ENCODE results near the gene JSRP1. TPM values are rescaled to one million over a fixed set of nuclear protein-coding genes. Genes with fewer than 3 reads are reported as not detected.

Gene JSRP1
- total and polyA plus RNA-seq, 7 donors, result 0.36 to 1.6 (median 1.0) TPM; not detected in 4

- WGBS, 2 donors, result 86 to 88% methylated on average over 5 of the region's 5 CpGs
- no peak for DNase-seq
- intact Hi-C loops (cut with DNase I), result no loop called here
These were observed 3.1 kb upstream of the JSRP1 start for GRCh38 chr19:2259336-2259735.

GRCh38 chr19:2255112-2255845 lies 938 bp downstream of the JSRP1 start:
- Histone ChIP-seq H3K4me3 (no peak overlapping the region), H3K36me3 (no peaks in the 10 kb centered on the region), H3K9me3 (no peaks in the 10 kb centered on the region), H3K27me3 (peaks cover 37 to 41% (median 40%) of the 10 kb centered on the region in 3 donors), H3K4me1 (peaks cover 0 to 37% (median 35%) of the 10 kb centered on the region in 4 donors), H3K27ac (no peak overlapping the region)
- no peak for DNase-seq
- TF ChIP-seq POLR2AphosphoS5 (IDR thresholded peaks at IDR 0.05) (no peak), CTCF (IDR thresholded peaks at IDR 0.05) (no peak), POLR2A (IDR thresholded peaks at IDR 0.05) (no peak), EP300 (IDR thresholded peaks at IDR 0.05) (no peak)
- 91 to 93% methylated on average over 16 of the region's 16 CpGs for WGBS, 2 donors
- intact Hi-C loops (cut with DNase I), result no loop called here

More at GRCh38 chr19:2259336-2259735, 3.1 kb upstream of the JSRP1 start:
- H3K9me3 ChIP-seq, result no peaks in the 10 kb centered on the region
- H3K4me1 ChIP-seq, result no peaks in the 10 kb centered on the region
- TF ChIP-seq POLR2A (IDR thresholded peaks at IDR 0.05) (no peak), POLR2AphosphoS5 (IDR thresholded peaks at IDR 0.05) (no peak), CTCF (IDR thresholded peaks at IDR 0.05) (no peak)
- no peak overlapping the region for H3K4me3 ChIP-seq
- H3K27ac ChIP-seq, result no peak overlapping the region
- peaks cover 0 to under 1% (median 0%) of the 10 kb centered on the region in 3 donors for H3K27me3 ChIP-seq
- no peaks in the 10 kb centered on the region for H3K36me3 ChIP-seq

GRCh38 chr19:2254064-2254872 lies 1.9 kb downstream of the JSRP1 start:
- H3K4me3 ChIP-seq, result no peak overlapping the region
- no peak for DNase-seq
- 61 to 75% methylated on average over 20 of the region's 20 CpGs for WGBS, 2 donors
- TF ChIP-seq POLR2AphosphoS5 (IDR thresholded peaks at IDR 0.05), result no peak
- no peak for TF ChIP-seq CTCF (IDR thresholded peaks at IDR 0.05)
- no peak for TF ChIP-seq EP300 (IDR thresholded peaks at IDR 0.05)
- no peak for TF ChIP-seq POLR2A (IDR thresholded peaks at IDR 0.05)
- H3K27ac ChIP-seq, result no peak overlapping the region
- peaks cover 0 to 1% (median 0%) of the 10 kb centered on the region in 4 donors for H3K36me3 ChIP-seq
- intact Hi-C loops (cut with DNase I), result no loop called here
- H3K9me3 ChIP-seq, result no peaks in the 10 kb centered on the region
- H3K4me1 ChIP-seq, result peaks cover 0 to 42% (median 37%) of the 10 kb centered on the region in 4 donors
- peaks cover 47 to 51% (median 48%) of the 10 kb centered on the region in 3 donors for H3K27me3 ChIP-seq

GRCh38 chr19:2253106-2254063 lies 2.8 kb downstream of the JSRP1 start:
- no peaks in the 10 kb centered on the region for H3K9me3 ChIP-seq
- H3K27me3 ChIP-seq, result peaks cover 47 to 54% (median 48%) of the 10 kb centered on the region in 3 donors
- no peak for TF ChIP-seq POLR2AphosphoS5 (IDR thresholded peaks at IDR 0.05)
- no peak for TF ChIP-seq EP300 (IDR thresholded peaks at IDR 0.05)
- TF ChIP-seq POLR2A (IDR thresholded peaks at IDR 0.05), result no peak
- no peak for TF ChIP-seq CTCF (IDR thresholded peaks at IDR 0.05)
- no peak for DNase-seq
- H3K4me1 ChIP-seq, result peaks cover 0 to 42% (median 37%) of the 10 kb centered on the region in 4 donors
- H3K4me3 ChIP-seq, result peak overlapping the region in 2 of 4 donors; percentile 8 to 9
- intact Hi-C loops (cut with DNase I), result no loop called here
- WGBS, 2 donors, result 5 to 6% methylated on average over 77 of the region's 77 CpGs
- H3K27ac ChIP-seq, result no peak overlapping the region
- peaks cover 0 to 9% (median 2%) of the 10 kb centered on the region in 4 donors for H3K36me3 ChIP-seq

Measured in sigmoid colon (tissue), 7 donors.